ENCODE data around the gene MFAP2. TPM values are rescaled to one million over a fixed set of nuclear protein-coding genes. Genes with fewer than 3 reads are reported as not detected.
"Not testable (repeated sequence)": the region's sequence is repeated elsewhere in the genome, so short reads cannot be mapped to it uniquely, and the experiment has no call there.

MFAP2 gene
- total RNA-seq, 1 donor from 2014 or later: 154 TPM

- no peak for DNase-seq (ENCODE audit: low spot score)
- no peak overlapping the region for H3K4me3 Mint-ChIP-seq (ENCODE audit: unreplicated experiment)
- H3K27me3 Mint-ChIP-seq (ENCODE audit: unreplicated experiment): peaks cover 14% of the 10 kb centered on the region
- peaks cover 17% of the 10 kb centered on the region for H3K36me3 Mint-ChIP-seq (ENCODE audit: low read depth, unreplicated experiment)
- H3K9me3 Mint-ChIP-seq (ENCODE audit: unreplicated experiment): no peaks in the 10 kb centered on the region
- no peak overlapping the region for H3K27ac Mint-ChIP-seq (ENCODE audit: unreplicated experiment)
- TF ChIP-seq, protein P1, sequence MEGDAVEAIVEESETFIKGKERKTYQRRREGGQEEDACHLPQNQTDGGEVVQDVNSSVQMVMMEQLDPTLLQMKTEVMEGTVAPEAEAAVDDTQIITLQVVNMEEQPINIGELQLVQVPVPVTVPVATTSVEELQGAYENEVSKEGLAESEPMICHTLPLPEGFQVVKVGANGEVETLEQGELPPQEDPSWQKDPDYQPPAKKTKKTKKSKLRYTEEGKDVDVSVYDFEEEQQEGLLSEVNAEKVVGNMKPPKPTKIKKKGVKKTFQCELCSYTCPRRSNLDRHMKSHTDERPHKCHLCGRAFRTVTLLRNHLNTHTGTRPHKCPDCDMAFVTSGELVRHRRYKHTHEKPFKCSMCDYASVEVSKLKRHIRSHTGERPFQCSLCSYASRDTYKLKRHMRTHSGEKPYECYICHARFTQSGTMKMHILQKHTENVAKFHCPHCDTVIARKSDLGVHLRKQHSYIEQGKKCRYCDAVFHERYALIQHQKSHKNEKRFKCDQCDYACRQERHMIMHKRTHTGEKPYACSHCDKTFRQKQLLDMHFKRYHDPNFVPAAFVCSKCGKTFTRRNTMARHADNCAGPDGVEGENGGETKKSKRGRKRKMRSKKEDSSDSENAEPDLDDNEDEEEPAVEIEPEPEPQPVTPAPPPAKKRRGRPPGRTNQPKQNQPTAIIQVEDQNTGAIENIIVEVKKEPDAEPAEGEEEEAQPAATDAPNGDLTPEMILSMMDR (IDR thresholded peaks at IDR 0.05; ENCODE audit: unreplicated experiment): no peak
- H3K4me1 Mint-ChIP-seq (ENCODE audit: unreplicated experiment): no peaks in the 10 kb centered on the region
These were observed 13.3 kb downstream of the MFAP2 start for GRCh38 chr1:16967095-16967575.

- Mint-ChIP-seq H3K9me3 (ENCODE audit: unreplicated experiment) (no peaks in the 10 kb centered on the region), H3K27me3 (ENCODE audit: unreplicated experiment) (peaks cover 13% of the 10 kb centered on the region), H3K36me3 (ENCODE audit: low read depth, unreplicated experiment) (peaks cover 17% of the 10 kb centered on the region), H3K27ac (ENCODE audit: unreplicated experiment) (no peak overlapping the region), H3K4me1 (ENCODE audit: unreplicated experiment) (no peaks in the 10 kb centered on the region), H3K4me3 (ENCODE audit: unreplicated experiment) (no peak overlapping the region)
- DNase-seq (ENCODE audit: low spot score): no peak
- TF ChIP-seq, protein P1 (IDR thresholded peaks at IDR 0.05; ENCODE audit: unreplicated experiment): no peak
These were observed 14.1 kb downstream of the MFAP2 start for GRCh38 chr1:16966282-16966681.

GRCh38 chr1:16965486-16966067, 14.8 kb downstream of the MFAP2 start:
- Mint-ChIP-seq H3K4me3 (ENCODE audit: unreplicated experiment) (no peak overlapping the region), H3K27ac (ENCODE audit: unreplicated experiment) (no peak overlapping the region), H3K36me3 (ENCODE audit: low read depth, unreplicated experiment) (peaks cover 17% of the 10 kb centered on the region), H3K27me3 (ENCODE audit: unreplicated experiment) (peaks cover 9% of the 10 kb centered on the region), H3K4me1 (ENCODE audit: unreplicated experiment) (no peaks in the 10 kb centered on the region), H3K9me3 (ENCODE audit: unreplicated experiment) (no peaks in the 10 kb centered on the region)
- TF ChIP-seq, protein P1 (IDR thresholded peaks at IDR 0.05; ENCODE audit: unreplicated experiment): no peak
- no peak for DNase-seq (ENCODE audit: low spot score)

- peaks cover 17% of the 10 kb centered on the region for H3K36me3 Mint-ChIP-seq (ENCODE audit: low read depth, unreplicated experiment)
- H3K27me3 Mint-ChIP-seq (ENCODE audit: unreplicated experiment); DNase-seq (ENCODE audit: low spot score); H3K4me3 Mint-ChIP-seq (ENCODE audit: unreplicated experiment); H3K4me1 Mint-ChIP-seq (ENCODE audit: unreplicated experiment); H3K27ac Mint-ChIP-seq (ENCODE audit: unreplicated experiment); H3K9me3 Mint-ChIP-seq (ENCODE audit: unreplicated experiment): not testable (repeated sequence)
These were observed 16.3 kb downstream of the MFAP2 start for GRCh38 chr1:16964169-16964568.

GRCh38 chr1:16961297-16962133, 18.9 kb downstream of the MFAP2 start:
- TF ChIP-seq, protein P1 (IDR thresholded peaks at IDR 0.05; ENCODE audit: unreplicated experiment): no peak

More at GRCh38 chr1:16961297-16962133, 18.9 kb downstream of the MFAP2 start:
- H3K4me1 Mint-ChIP-seq (ENCODE audit: unreplicated experiment): no peaks in the 10 kb centered on the region
- DNase-seq (ENCODE audit: low spot score): no peak
- H3K27ac Mint-ChIP-seq (ENCODE audit: unreplicated experiment): no peak overlapping the region
- H3K4me3 Mint-ChIP-seq (ENCODE audit: unreplicated experiment): no peak overlapping the region
- H3K36me3 Mint-ChIP-seq (ENCODE audit: low read depth, unreplicated experiment): peaks cover 10% of the 10 kb centered on the region
- H3K27me3 Mint-ChIP-seq (ENCODE audit: unreplicated experiment): peaks cover 2% of the 10 kb centered on the region
- no peaks in the 10 kb centered on the region for H3K9me3 Mint-ChIP-seq (ENCODE audit: unreplicated experiment)

Measured in endothelial cell (in vitro differentiated cells).